ENCODE results near the gene VPS54. TPM values are rescaled to one million over a fixed set of nuclear protein-coding genes. Genes with fewer than 3 reads are reported as not detected.
"Not testable (repeated sequence)": the region's sequence is repeated elsewhere in the genome, so short reads cannot be mapped to it uniquely, and the experiment has no call there.

VPS54 gene
- polyA plus RNA-seq, 6 donors from 2014 or later, result 4.6 to 10.8 (median 5.2) TPM

DNA sequence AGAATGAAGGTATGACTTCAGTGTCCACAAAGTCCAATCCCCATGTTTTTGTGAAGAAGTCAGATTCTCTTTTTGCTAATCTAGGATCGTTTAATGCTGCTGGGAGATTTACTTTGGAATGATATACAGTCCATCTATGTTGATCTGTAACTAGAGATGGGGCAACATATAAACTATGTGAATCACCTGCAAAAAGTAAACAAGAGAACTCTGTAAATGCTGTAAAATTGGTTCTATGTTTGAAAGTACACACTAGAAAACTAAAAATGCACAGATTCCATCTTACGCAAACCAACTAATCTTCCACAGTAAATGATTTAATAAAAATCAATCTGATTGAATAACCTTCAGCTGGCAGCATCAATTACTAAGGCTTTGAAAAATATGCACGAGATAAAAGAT, 37.5 kb downstream of the VPS54 start:
- H3K4me3 Mint-ChIP-seq, result no peak overlapping the region
- H3K27ac Mint-ChIP-seq, result peak overlapping the region in 1 of 6 donors; percentile 30
- peaks cover 0 to 38% of the 10 kb centered on the region in 2 donors for H3K36me3 Mint-ChIP-seq
- no peaks in the 10 kb centered on the region for H3K27me3 Mint-ChIP-seq
- no peaks in the 10 kb centered on the region for H3K9me3 Mint-ChIP-seq
- ATAC-seq (ENCODE audit: low read depth in 2 of 2), result no peak
- H3K4me1 Mint-ChIP-seq, result peaks cover 3 to 5% (median 3%) of the 10 kb centered on the region in 3 donors
- DNase-seq, result no peak

DNA sequence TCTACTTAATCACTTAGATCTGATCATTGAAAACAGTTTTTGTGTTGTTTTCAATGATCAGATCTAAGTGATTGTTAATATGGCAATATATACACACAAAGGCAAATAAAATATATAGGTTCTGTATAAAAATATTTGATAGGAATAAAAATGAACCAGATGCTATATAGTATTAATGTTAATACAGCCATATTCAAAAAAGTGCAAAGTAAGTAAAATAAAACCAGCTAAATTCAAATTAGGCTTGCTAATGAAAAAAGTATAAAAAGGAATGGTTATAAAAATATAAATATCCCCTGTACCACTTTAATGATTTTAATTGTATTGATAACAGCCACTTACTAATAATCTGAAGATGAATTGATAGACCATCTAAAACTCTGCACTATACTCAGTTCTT, 38.4 kb downstream of the VPS54 start:
- H3K36me3 Mint-ChIP-seq, result peaks cover 0 to 38% of the 10 kb centered on the region in 2 donors
- DNase-seq (no peak), ATAC-seq (ENCODE audit: low read depth in 2 of 2) (no peak)
- H3K27ac Mint-ChIP-seq, result no peak overlapping the region
- H3K4me3 Mint-ChIP-seq, result no peak overlapping the region
- no peaks in the 10 kb centered on the region for H3K4me1 Mint-ChIP-seq
- H3K9me3 Mint-ChIP-seq, result no peaks in the 10 kb centered on the region
- no peaks in the 10 kb centered on the region for H3K27me3 Mint-ChIP-seq

DNA sequence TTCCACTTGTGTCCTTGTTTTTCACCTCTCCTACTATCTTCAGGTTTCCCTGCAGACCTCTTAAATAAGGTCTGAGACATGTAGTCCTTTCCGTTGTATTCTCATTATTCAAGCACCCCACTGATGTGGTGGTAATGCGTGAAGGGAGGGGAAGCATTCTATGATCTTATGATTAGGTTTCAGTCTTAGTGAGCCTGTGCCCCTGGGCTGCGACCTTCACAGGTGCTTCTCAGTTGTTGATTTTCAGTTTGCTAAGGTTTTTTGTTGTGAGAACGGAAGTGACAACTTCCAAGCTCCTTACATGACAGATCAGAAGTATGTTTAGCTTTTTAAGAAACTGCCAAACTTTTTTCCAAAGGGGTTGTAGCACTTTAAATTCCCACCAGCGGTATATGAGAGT, 41.3 kb downstream of the VPS54 start:
- no peak for ATAC-seq (ENCODE audit: low read depth in 2 of 2)
- DNase-seq, result no peak
- H3K4me1 Mint-ChIP-seq, result no peaks in the 10 kb centered on the region
- H3K27ac Mint-ChIP-seq, result no peak overlapping the region
- peaks cover 0 to 38% of the 10 kb centered on the region in 2 donors for H3K36me3 Mint-ChIP-seq
- no peak overlapping the region for H3K4me3 Mint-ChIP-seq
- H3K27me3 Mint-ChIP-seq, result no peaks in the 10 kb centered on the region
- H3K9me3 Mint-ChIP-seq, result no peaks in the 10 kb centered on the region

DNA sequence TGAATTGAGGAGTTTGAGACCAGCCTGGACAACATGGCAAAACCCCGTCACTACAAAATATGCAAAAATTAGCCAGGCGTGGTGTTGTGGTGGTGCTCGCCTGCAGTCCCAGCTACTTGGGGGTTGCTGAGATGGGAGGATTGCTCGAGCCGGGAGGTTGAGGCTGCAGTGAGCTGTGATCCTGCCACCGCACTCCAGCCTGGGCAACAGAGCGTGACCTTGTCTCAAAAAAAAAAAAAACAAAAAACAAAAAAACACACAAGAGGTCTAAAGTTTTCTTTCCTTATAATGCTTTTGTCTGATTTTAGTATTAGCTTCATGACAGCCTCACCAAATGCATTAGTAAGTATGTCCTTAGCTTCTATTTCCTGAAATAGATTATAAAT, 43.1 kb downstream of the VPS54 start:
- Mint-ChIP-seq H3K36me3 (peaks cover 0 to 28% of the 10 kb centered on the region in 2 donors), H3K9me3 (no peaks in the 10 kb centered on the region), H3K4me3 (no peak overlapping the region), H3K27ac (no peak overlapping the region), H3K4me1 (no peaks in the 10 kb centered on the region), H3K27me3 (no peaks in the 10 kb centered on the region)
- no peak for ATAC-seq (ENCODE audit: low read depth in 2 of 2)
- no peak for DNase-seq

DNA sequence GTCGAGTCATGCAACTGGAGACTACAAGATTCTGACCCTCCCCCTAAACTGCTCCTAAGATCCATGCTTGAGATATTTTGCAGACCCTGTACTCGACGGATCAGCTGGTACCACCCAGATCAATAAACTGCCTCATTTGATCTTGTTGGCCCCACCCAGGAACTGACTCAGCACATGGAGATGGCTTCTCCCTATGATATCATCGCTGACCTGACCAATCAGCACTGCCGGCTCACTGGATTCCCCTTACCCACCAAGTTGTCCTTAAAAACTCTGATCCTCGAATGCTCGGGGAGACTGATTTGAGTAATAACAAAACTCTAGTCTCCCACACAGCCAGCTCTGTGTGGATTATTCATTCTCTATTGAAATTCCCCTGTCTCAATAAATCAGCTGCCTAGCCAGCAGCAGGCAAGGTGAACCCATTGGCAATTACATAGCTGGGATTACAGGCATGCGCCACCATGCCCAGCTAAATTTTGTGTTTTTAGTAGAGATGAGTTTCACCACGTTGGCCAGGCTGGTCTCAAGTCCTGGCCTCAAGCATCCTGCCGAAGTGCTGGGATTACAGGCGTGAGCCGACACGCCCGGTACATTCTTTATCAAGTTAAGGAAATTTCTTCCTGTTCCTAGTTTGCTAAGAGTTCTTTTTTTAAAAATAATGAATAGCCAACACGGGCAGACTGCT, 43.6 kb downstream of the VPS54 start:
- no peak for DNase-seq
- H3K9me3 Mint-ChIP-seq, result no peaks in the 10 kb centered on the region
- peaks cover 0 to 25% of the 10 kb centered on the region in 2 donors for H3K36me3 Mint-ChIP-seq
- H3K4me3 Mint-ChIP-seq, result no peak overlapping the region
- no peak overlapping the region for H3K27ac Mint-ChIP-seq
- no peaks in the 10 kb centered on the region for H3K4me1 Mint-ChIP-seq
- H3K27me3 Mint-ChIP-seq, result no peaks in the 10 kb centered on the region
- no peak for ATAC-seq (ENCODE audit: low read depth in 2 of 2)

DNA sequence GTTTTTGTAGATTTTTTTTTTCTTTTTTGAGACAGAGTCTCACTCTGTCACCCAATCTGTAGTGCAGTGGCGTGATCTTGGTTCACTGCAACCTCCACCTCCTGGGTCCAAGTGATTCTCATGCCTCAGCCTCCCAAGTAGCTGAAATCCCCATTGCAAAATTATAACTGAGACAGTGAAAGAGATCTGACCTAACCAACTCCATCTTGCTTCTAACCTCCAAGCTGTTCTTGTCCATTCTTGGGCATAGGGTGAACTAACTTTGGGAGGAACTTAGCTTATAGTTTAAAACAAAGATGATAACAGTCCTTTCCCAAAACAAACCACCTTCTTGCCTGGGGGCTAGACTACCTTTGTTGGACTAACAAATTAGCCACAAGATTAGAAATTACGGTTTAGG, 44.2 kb downstream of the VPS54 start:
- not testable (repeated sequence) for H3K27me3 Mint-ChIP-seq; H3K4me1 Mint-ChIP-seq; H3K4me3 Mint-ChIP-seq; H3K9me3 Mint-ChIP-seq; ATAC-seq (ENCODE audit: low read depth in 2 of 2); DNase-seq
- Mint-ChIP-seq H3K27ac (peak overlapping the region in 1 of 6 donors; percentile 11), H3K36me3 (peaks cover 0 to 20% of the 10 kb centered on the region in 2 donors)

DNA sequence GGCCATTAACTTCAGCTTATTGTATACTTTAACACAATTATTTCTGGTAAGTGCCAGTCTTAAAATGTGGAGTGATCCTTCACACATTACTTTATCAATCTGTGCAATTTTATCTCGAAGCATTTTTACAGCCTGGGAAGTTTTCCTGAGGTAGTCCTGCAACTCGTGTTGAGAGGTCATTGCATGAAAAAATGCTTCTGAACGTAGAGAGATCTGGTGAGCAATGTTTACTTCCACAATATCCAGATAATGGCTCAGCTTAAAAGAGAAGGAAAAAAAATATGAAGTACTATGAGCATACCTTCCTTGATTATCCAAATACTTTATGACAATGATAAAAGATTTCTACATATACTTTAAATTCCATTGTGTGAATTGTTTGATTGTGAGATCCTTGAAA, 57.0 kb downstream of the VPS54 start:
- Mint-ChIP-seq H3K4me1 (no peaks in the 10 kb centered on the region), H3K27me3 (no peaks in the 10 kb centered on the region), H3K27ac (no peak overlapping the region), H3K9me3 (no peaks in the 10 kb centered on the region), H3K36me3 (peaks cover 0 to 14% of the 10 kb centered on the region in 2 donors), H3K4me3 (no peak overlapping the region)
- no peak for DNase-seq
- no peak for ATAC-seq (ENCODE audit: low read depth in 2 of 2)

DNA sequence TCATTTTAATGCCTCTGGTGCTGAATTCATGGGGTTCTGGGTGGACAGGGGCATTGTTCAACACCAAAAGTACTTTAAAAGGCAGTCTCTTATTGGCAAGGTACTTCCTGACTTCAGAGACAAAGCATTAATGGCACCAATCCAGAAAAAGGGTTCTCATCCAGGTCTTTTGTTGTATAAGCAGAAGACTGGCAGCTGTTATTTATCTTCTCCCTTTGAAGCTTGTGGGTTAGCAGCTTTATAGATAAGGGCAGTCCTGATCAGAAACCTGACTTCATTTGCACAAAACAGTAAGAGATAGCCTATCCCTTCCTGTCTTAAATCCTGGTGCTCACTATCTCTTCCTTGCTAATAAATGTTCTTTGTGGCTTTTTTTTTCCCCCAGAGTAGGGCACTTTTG, 68.8 kb downstream of the VPS54 start:
- Mint-ChIP-seq H3K27me3 (no peaks in the 10 kb centered on the region), H3K9me3 (peaks cover 0 to 17% (median 8%) of the 10 kb centered on the region in 7 donors), H3K36me3 (peaks cover 19 to 36% of the 10 kb centered on the region in 2 donors), H3K27ac (no peak overlapping the region), H3K4me3 (no peak overlapping the region), H3K4me1 (no peaks in the 10 kb centered on the region)
- ATAC-seq (ENCODE audit: low read depth in 2 of 2), result no peak
- no peak for DNase-seq

DNA sequence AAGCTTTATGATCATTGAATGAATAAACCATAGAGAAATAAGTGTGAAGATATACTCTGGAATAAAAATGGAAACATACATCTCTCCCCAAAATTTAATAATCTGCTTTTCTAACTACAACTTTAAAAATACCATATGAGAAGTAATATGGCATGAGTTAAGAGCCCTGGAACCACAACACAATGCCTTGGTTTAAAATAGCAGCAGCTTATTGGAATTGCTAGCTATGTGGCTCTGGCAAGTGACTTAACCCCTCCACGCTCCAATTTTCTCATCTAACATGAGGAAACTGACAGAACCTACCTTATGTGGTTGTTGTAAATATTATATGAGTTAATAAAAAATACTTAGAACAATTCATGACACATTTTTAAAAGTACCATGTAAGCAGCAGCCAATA, 76.4 kb downstream of the VPS54 start:
- H3K36me3 Mint-ChIP-seq, result peaks cover 4 to 20% of the 10 kb centered on the region in 2 donors
- ATAC-seq (ENCODE audit: low read depth in 2 of 2) (no peak), DNase-seq (no peak)
- no peaks in the 10 kb centered on the region for H3K27me3 Mint-ChIP-seq
- H3K9me3 Mint-ChIP-seq, result peaks cover 0 to 17% (median 6%) of the 10 kb centered on the region in 7 donors
- no peak overlapping the region for H3K4me3 Mint-ChIP-seq
- H3K4me1 Mint-ChIP-seq, result peaks cover 0 to 2% (median 0%) of the 10 kb centered on the region in 3 donors
- H3K27ac Mint-ChIP-seq, result peak overlapping the region in 1 of 6 donors; percentile 2

DNA sequence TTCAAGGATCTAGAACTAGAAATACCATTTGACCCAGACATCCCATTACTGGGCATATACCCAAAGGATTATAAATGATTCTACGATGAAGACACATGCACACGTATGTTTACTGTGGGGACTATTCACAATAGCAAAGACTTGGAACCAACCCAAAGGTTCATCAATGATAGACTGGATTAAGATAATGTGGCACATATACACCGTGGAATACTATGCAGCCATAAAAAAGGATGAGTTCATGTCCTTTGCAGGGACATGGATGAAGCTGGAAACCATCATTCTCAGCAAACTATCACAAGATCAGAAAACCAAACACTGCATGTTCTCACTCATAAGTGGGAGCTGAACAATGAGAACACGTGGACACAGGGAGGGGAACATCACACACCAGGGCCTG, 87.1 kb downstream of the VPS54 start:
- H3K27me3 Mint-ChIP-seq, result not testable (repeated sequence)
- H3K4me1 Mint-ChIP-seq, result peaks cover 5 to 21% (median 13%) of the 10 kb centered on the region in 3 donors

DNA sequence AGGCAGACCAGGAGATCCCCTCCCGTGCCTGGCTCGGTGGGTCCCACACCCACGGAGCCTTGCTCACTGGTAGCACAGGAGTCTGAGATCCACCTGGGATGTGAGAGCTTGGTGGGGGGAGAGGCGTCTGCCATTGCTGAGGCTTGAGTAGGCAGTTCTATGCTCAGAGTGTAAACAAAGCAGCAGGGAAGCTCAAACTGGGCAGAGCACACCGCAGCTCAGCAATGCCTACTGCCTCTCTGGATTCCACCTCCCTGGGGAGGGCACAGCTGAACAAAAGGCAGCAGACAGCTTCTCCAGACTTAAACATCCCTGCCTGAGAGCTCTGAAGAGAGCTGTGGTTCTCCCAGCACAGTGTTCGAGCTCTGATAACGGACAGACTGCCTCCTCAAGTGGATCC, 92.4 kb downstream of the VPS54 start:
- H3K36me3 Mint-ChIP-seq, result peaks cover 52 to 53% of the 10 kb centered on the region in 2 donors
- no peak for DNase-seq
- peaks cover 0 to 6% (median 0%) of the 10 kb centered on the region in 7 donors for H3K9me3 Mint-ChIP-seq
- ATAC-seq (ENCODE audit: low read depth in 2 of 2), result no peak
- H3K4me3 Mint-ChIP-seq, result no peak overlapping the region
- no peaks in the 10 kb centered on the region for H3K27me3 Mint-ChIP-seq
- H3K27ac Mint-ChIP-seq, result no peak overlapping the region
- peaks cover 5 to 21% (median 13%) of the 10 kb centered on the region in 3 donors for H3K4me1 Mint-ChIP-seq

More for the DNA sequence above, 87.1 kb downstream of the VPS54 start:
- Mint-ChIP-seq H3K36me3 (peaks cover 41 to 49% of the 10 kb centered on the region in 2 donors), H3K9me3 (peaks cover 0 to 10% (median 4%) of the 10 kb centered on the region in 7 donors)
- ATAC-seq (ENCODE audit: low read depth in 2 of 2); DNase-seq; H3K27ac Mint-ChIP-seq; H3K4me3 Mint-ChIP-seq: not testable (repeated sequence)

DNA sequence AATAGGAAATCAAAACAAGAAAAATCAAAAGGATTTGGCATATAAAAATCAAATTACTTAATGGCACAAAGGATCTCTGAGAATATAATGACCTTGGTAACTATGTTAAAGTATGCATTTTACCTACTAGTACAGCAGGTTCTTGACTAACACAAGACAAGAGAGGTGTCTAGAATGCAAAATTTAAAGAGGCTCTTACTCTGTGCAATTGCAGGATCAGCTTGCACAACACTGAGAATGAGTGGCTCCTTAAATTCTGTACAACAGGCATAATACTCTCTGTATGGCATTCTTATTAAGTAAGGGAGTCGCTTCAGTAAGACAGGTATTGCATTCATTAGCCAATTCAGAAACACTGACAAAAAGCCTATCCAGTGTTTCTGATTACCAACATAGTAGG, 104.9 kb downstream of the VPS54 start:
- Mint-ChIP-seq H3K4me1 (no peaks in the 10 kb centered on the region), H3K36me3 (peaks cover 32 to 44% of the 10 kb centered on the region in 2 donors), H3K27ac (no peak overlapping the region), H3K4me3 (no peak overlapping the region), H3K27me3 (no peaks in the 10 kb centered on the region), H3K9me3 (no peaks in the 10 kb centered on the region)
- DNase-seq, result no peak
- ATAC-seq (ENCODE audit: low read depth in 2 of 2), result no peak

DNA sequence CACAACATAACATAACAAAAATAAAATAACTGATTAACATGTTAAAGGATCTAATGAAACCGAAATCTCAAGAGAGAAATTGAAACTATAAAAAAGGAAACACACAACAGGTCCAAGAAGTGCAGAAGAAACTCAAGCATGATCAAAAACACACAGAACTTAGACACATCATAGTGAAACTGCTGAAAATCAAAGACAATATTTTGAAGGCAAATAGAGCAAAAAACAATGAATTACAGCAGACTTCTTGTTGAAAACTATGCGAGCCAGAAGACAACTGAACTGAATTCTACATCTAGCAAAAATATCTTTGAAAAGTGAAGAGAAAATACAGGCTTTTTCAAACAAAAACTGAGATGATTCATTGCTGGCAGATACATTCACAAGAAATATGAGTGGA, 116.2 kb downstream of the VPS54 start:
- peak overlapping the region in 2 of 6 donors; percentile 88 for H3K27ac Mint-ChIP-seq
- ATAC-seq (ENCODE audit: low read depth in 2 of 2) (peak in 1 of 2 donors; percentile 20), DNase-seq (peak; percentile 0)
- peaks cover 0 to 4% (median 3%) of the 10 kb centered on the region in 3 donors for H3K4me1 Mint-ChIP-seq
- H3K4me3 Mint-ChIP-seq, result no peak overlapping the region
- H3K36me3 Mint-ChIP-seq, result peaks cover 40 to 52% of the 10 kb centered on the region in 2 donors
- H3K27me3 Mint-ChIP-seq, result no peaks in the 10 kb centered on the region
- H3K9me3 Mint-ChIP-seq, result peaks cover 0 to 53% (median 19%) of the 10 kb centered on the region in 7 donors

DNA sequence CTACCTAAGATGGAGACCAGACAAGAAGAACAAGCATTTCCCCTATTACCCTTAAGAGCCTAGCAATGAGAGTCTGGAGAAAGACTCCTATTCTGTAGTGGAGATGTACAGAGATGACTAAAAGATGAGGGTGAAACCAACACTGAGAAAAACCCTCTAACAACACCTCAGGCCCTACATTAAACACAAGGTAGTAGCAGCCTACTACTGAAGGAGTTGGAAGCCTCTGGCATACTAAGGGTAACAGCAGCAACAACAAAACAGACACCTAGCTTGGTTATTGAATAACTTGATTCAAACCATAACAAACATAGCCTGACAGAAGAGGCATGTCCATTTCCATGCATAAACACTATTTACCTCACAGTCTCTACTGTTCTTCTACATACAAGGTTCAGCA, 117.1 kb downstream of the VPS54 start:
- DNase-seq (no peak), ATAC-seq (ENCODE audit: low read depth in 2 of 2) (no peak)
- Mint-ChIP-seq H3K36me3 (peaks cover 43 to 45% of the 10 kb centered on the region in 2 donors), H3K4me1 (peaks cover 0 to 4% (median 3%) of the 10 kb centered on the region in 3 donors), H3K4me3 (no peak overlapping the region), H3K27me3 (no peaks in the 10 kb centered on the region), H3K9me3 (peaks cover 0 to 48% (median 19%) of the 10 kb centered on the region in 7 donors), H3K27ac (peak overlapping the region in 1 of 6 donors; percentile 30)
